Stimulated activated naive CD8-positive, alpha-beta T cell treated with anti-CD3 and anti-CD28 coated beads, Interleukin-15, Interleukin-2, amounts not matched to agents 100 ng/mL and 50 ng/mL, for 24 hours (primary cell): ENCODE measurements around the gene MYH14.

Source experiments
- H3K27ac Mint-ChIP-seq: one replicate; pipeline ENCODE4 v1.8.0; 2021; ENCODE audit warnings: mild to moderate bottlenecking, mixed read lengths
- H3K27me3 Mint-ChIP-seq: one replicate; pipeline ENCODE4 v1.8.0; 2021; ENCODE audit warnings: mixed read lengths
- H3K36me3 Mint-ChIP-seq: one replicate; pipeline ENCODE4 v1.8.0; 2021; ENCODE audit warnings: low read depth, mixed read lengths
- H3K4me1 Mint-ChIP-seq: one replicate; pipeline ENCODE4 v1.8.0; 2021; ENCODE audit warnings: low read depth, mixed read lengths
- H3K4me3 Mint-ChIP-seq: one replicate; pipeline ENCODE4 v1.8.0; 2021; ENCODE audit warnings: mild to moderate bottlenecking, mixed read lengths
- H3K9me3 Mint-ChIP-seq: one replicate; pipeline ENCODE4 v1.8.0; 2021; ENCODE audit warnings: mixed read lengths

The MYH14 gene

GRCh38 chr19:50252111-50252886 is 48.9 kb downstream of the MYH14 start:
- Mint-ChIP-seq H3K27me3 (peaks cover 27% of the 10 kb centered on the region), H3K27ac (no peak overlapping the region), H3K4me3 (no peak overlapping the region), H3K36me3 (no peaks in the 10 kb centered on the region), H3K9me3 (peaks cover 7% of the 10 kb centered on the region), H3K4me1 (no peaks in the 10 kb centered on the region)

GRCh38 chr19:50252887-50253268 is 49.5 kb downstream of the MYH14 start:
- H3K4me3 Mint-ChIP-seq, result no peak overlapping the region
- no peaks in the 10 kb centered on the region for H3K36me3 Mint-ChIP-seq
- peaks cover 7% of the 10 kb centered on the region for H3K9me3 Mint-ChIP-seq
- H3K27ac Mint-ChIP-seq, result no peak overlapping the region
- H3K4me1 Mint-ChIP-seq, result no peaks in the 10 kb centered on the region
- H3K27me3 Mint-ChIP-seq, result peaks cover 33% of the 10 kb centered on the region

- no peak overlapping the region for H3K4me3 Mint-ChIP-seq
- peaks cover 7% of the 10 kb centered on the region for H3K9me3 Mint-ChIP-seq
These were observed 51.7 kb downstream of the MYH14 start for GRCh38 chr19:50255115-50255514.

GRCh38 chr19:50257141-50257540 is 53.7 kb downstream of the MYH14 start:
- Mint-ChIP-seq H3K4me3 (no peak overlapping the region), H3K9me3 (peaks cover 7% of the 10 kb centered on the region), H3K4me1 (no peaks in the 10 kb centered on the region), H3K27ac (no peak overlapping the region), H3K36me3 (no peaks in the 10 kb centered on the region), H3K27me3 (peaks cover 33% of the 10 kb centered on the region)

More at GRCh38 chr19:50255115-50255514, 51.7 kb downstream of the MYH14 start:
- no peak overlapping the region for H3K27ac Mint-ChIP-seq
- H3K4me1 Mint-ChIP-seq, result no peaks in the 10 kb centered on the region
- H3K36me3 Mint-ChIP-seq, result no peaks in the 10 kb centered on the region
- H3K27me3 Mint-ChIP-seq, result peaks cover 33% of the 10 kb centered on the region

GRCh38 chr19:50258918-50259372 is 55.5 kb downstream of the MYH14 start:
- Mint-ChIP-seq H3K36me3 (no peaks in the 10 kb centered on the region), H3K4me1 (no peaks in the 10 kb centered on the region), H3K27me3 (peaks cover 33% of the 10 kb centered on the region), H3K4me3 (no peak overlapping the region), H3K9me3 (no peaks in the 10 kb centered on the region), H3K27ac (no peak overlapping the region)

- Mint-ChIP-seq H3K27me3 (peaks cover 13% of the 10 kb centered on the region), H3K4me3 (no peak overlapping the region)
These were observed 58.1 kb downstream of the MYH14 start for GRCh38 chr19:50261446-50261970.

GRCh38 chr19:50263176-50263575 is 59.8 kb downstream of the MYH14 start:
- Mint-ChIP-seq H3K4me1 (no peaks in the 10 kb centered on the region), H3K27ac (no peak overlapping the region), H3K36me3 (no peaks in the 10 kb centered on the region), H3K27me3 (peaks cover 3% of the 10 kb centered on the region), H3K4me3 (no peak overlapping the region), H3K9me3 (no peaks in the 10 kb centered on the region)

More at GRCh38 chr19:50261446-50261970, 58.1 kb downstream of the MYH14 start:
- Mint-ChIP-seq H3K9me3 (no peaks in the 10 kb centered on the region), H3K27ac (no peak overlapping the region), H3K4me1 (no peaks in the 10 kb centered on the region), H3K36me3 (no peaks in the 10 kb centered on the region)

GRCh38 chr19:50264483-50265186 is 61.2 kb downstream of the MYH14 start:
- Mint-ChIP-seq H3K4me1 (no peaks in the 10 kb centered on the region), H3K4me3 (no peak overlapping the region), H3K27ac (no peak overlapping the region), H3K9me3 (no peaks in the 10 kb centered on the region), H3K27me3 (peaks cover 3% of the 10 kb centered on the region), H3K36me3 (no peaks in the 10 kb centered on the region)

- no peak overlapping the region for H3K4me3 Mint-ChIP-seq
- H3K4me1 Mint-ChIP-seq, result no peaks in the 10 kb centered on the region
- peaks cover 3% of the 10 kb centered on the region for H3K27me3 Mint-ChIP-seq
- H3K27ac Mint-ChIP-seq, result no peak overlapping the region
- H3K36me3 Mint-ChIP-seq, result no peaks in the 10 kb centered on the region
- H3K9me3 Mint-ChIP-seq, result no peaks in the 10 kb centered on the region
These were observed 62.6 kb downstream of the MYH14 start for GRCh38 chr19:50266041-50266440.

- Mint-ChIP-seq H3K36me3 (no peaks in the 10 kb centered on the region), H3K27me3 (peaks cover 3% of the 10 kb centered on the region), H3K27ac (no peak overlapping the region), H3K4me3 (no peak overlapping the region), H3K4me1 (no peaks in the 10 kb centered on the region), H3K9me3 (no peaks in the 10 kb centered on the region)
These were observed 63.5 kb downstream of the MYH14 start for GRCh38 chr19:50266896-50267295.

- H3K9me3 Mint-ChIP-seq, result no peaks in the 10 kb centered on the region
- H3K27ac Mint-ChIP-seq, result no peak overlapping the region
- no peak overlapping the region for H3K4me3 Mint-ChIP-seq
- no peaks in the 10 kb centered on the region for H3K36me3 Mint-ChIP-seq
- no peaks in the 10 kb centered on the region for H3K4me1 Mint-ChIP-seq
- H3K27me3 Mint-ChIP-seq, result peaks cover 3% of the 10 kb centered on the region
These were observed 64.6 kb downstream of the MYH14 start for GRCh38 chr19:50268041-50268440.

GRCh38 chr19:50268501-50268900 is 65.1 kb downstream of the MYH14 start:
- Mint-ChIP-seq H3K4me1 (no peaks in the 10 kb centered on the region), H3K27me3 (peaks cover 3% of the 10 kb centered on the region), H3K27ac (no peak overlapping the region), H3K36me3 (no peaks in the 10 kb centered on the region), H3K4me3 (no peak overlapping the region), H3K9me3 (no peaks in the 10 kb centered on the region)

- no peak overlapping the region for H3K4me3 Mint-ChIP-seq
- no peak overlapping the region for H3K27ac Mint-ChIP-seq
- H3K9me3 Mint-ChIP-seq, result no peaks in the 10 kb centered on the region
- no peaks in the 10 kb centered on the region for H3K4me1 Mint-ChIP-seq
- no peaks in the 10 kb centered on the region for H3K36me3 Mint-ChIP-seq
- H3K27me3 Mint-ChIP-seq, result peaks cover 3% of the 10 kb centered on the region
These were observed 66.2 kb downstream of the MYH14 start for GRCh38 chr19:50269653-50270052.

GRCh38 chr19:50272263-50272897 is 69.0 kb downstream of the MYH14 start:
- Mint-ChIP-seq H3K4me1 (no peaks in the 10 kb centered on the region), H3K27me3 (peaks cover 6% of the 10 kb centered on the region), H3K9me3 (no peaks in the 10 kb centered on the region), H3K4me3 (no peak overlapping the region), H3K36me3 (no peaks in the 10 kb centered on the region), H3K27ac (no peak overlapping the region)

- Mint-ChIP-seq H3K4me1 (no peaks in the 10 kb centered on the region), H3K9me3 (no peaks in the 10 kb centered on the region), H3K27me3 (peaks cover 3% of the 10 kb centered on the region), H3K27ac (no peak overlapping the region), H3K36me3 (no peaks in the 10 kb centered on the region), H3K4me3 (no peak overlapping the region)
These were observed 70.4 kb downstream of the MYH14 start for GRCh38 chr19:50273821-50274220.
